GM19395 (cell line): ENCODE measurements around the gene TENT5D.
"Not testable (repeated sequence)": the region's sequence is repeated elsewhere in the genome, so short reads cannot be mapped to it uniquely, and the experiment has no call there.

ENCODE experiments used
- ATAC-seq: cut with Tn5 transposase; IDR thresholded peaks from one replicate; pipeline ENCODE4 v1.9.1; 2021; ENCODE audit warnings: mild to moderate bottlenecking, moderate library complexity; ENCODE audit not compliant: unreplicated experiment

TENT5D gene

DNA sequence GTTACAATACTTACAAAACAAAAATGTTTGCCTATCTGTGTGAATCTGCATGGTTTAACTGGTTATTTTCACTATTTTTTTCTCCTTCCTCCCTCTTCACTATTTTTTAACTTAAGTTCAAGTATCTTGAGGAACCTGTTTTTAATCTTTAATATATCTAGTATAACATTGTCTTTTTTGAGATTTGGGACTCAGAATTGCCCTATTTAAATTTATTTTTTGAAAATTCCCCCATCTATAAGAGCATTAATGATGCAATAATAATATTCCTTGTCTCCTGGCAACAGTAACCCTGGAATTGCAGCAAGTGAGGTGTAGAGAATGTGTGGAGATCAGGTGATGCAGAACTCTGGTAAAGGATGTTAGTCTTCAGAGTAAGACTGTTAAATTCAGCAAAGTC lies at the start of gene TENT5D:
Gene TENT5D (plus strand): TSS at position 301 of the 400 bp plus-strand sequence. CDS start 22,093 bp downstream, outside the sequence.
- no peak for ATAC-seq

DNA sequence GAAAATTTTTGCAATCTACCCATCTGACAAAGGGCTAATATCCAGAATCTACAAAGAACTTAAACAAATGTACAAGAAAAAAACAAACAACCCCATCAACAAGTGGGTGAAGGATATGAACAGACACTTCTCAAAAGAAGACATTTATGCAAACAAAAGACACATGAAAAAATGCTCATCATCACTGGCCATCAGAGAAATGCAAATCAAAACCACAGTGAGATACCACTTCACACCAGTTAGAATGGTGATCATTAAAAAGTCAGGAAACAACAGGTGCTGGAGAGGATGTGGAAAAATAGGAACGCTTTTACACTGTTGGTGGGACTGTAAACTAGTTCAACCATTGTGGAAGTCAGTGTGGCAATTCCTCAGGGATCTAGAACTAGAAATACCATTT lies 34.6 kb upstream of the TENT5D start:
- not testable (repeated sequence) for ATAC-seq

DNA sequence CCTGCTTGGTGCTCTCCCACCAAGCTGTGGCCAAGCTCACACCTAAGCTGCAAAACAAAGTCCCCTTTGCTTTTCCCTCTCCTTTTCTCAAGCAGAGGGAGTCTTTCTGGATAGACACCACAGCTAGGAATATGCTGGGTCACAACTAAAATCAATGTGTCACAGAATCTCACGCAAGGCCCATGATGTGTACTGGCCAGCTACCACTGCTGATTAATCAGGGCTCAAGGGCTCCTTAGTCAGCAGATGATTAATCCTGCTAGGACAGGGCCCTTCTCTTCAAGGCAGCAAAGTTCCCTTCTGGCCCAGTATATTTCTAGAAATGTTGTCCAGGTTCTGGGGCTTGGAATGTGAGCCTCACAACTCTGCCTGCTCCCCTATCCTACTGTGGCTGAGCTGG lies 32.0 kb upstream of the TENT5D start:
- no peak for ATAC-seq

DNA sequence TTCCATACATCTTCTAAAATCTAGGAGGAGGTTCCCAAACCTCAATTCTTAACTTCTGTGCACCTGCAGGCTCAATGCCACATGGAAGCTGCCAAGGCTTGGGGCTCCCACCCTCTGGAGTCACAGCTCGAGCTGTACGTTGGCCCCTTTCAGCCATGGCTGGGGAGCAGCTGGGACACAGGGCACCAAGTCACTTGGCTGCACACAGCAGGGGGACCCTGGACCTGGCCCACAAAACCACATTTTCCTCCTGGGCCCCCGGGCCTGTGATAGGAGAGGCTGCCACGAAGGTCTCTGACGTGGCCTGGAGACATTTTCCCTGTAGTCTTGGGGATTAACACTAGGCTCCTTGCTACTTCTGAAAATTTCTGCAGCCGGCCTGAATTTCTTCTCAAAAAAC lies 8.2 kb upstream of the TENT5D start:
- no peak for ATAC-seq

DNA sequence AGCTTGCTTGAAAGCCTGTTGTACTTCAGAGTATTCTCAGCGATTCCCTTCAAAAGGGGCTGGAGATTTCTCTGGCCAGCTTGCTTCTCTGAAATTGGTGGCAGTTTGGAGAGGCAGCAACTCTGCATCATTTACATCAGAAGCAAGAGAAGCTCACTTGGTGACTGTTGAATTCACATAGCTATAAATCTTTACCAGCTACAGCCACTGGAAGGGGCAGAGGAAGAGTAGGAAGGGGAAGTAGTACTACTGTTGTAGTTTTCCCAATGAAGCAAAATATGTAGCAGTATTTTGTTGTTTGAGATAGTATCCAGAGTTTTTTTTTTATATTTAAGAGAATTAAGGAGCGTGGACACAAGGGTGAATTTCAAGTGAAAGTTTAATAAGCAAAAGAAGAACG lies 2.8 kb downstream of the TENT5D start:
- ATAC-seq, result no peak

DNA sequence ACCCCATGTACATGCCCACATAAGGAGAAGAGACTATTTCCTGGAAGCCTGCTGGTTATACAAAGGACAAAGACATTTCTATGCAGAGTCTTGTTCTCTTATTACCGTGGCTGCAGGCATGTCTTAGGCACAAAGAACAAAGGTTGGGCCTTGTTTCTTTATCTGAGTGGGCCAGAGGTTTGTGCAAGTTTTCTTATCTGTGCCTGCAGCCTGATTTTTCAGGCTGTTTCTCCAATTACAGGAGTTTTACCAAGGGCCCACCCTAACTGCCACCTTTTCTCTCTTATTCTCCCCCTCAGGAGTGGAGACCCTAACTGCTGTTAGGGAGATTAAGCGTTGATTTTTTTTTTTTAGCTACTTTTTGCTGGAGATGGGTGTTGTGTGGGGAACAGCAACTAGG lies 3.5 kb downstream of the TENT5D start:
- no peak for ATAC-seq

DNA sequence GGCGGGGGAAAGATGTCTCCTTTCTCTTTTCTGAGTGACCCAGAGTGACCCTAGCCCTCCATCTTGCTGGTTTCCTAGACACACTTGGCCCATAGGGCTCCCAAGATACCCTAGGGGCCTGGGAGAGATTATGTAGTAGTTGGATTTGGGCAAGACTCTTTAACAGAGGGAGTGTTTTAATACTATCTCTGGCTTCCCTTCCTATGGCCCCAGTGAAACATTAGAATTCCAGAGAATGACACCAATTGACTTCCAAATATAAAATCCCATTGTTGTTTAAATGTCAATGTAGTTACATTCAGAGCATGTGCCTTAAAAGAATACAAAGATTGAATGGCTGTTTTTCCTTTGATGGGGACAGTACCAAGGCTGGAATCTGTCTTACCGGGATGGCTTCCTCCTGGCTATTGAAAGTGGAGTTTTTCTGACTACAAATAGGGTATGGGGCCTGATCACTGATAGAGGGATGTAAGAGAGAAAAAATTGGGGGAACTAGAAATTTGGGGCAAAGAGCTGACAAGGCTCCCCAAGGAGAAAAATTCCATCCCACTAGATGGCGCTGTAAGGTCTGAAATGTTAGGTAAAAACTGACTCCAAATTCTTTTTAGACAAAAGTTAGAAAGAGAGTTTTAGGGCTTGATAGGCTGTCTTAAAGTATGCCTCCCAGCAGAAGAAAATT lies 10.7 kb downstream of the TENT5D start:
- ATAC-seq, result no peak

DNA sequence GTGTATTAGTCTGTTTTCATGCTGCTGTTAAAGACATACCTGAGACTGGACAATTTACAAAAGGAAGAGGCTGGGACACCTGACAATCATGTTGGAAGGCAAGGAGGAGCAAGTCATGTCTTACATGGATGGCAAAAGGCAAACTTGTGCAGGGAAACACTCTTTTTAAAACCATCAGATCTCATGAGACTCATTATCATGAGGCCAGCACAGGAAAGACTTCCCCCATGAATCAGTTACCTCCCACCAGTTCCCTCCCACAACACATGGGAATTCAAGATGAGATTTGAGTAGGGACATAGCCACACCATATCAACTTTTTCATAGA lies 11.2 kb downstream of the TENT5D start:
- no peak for ATAC-seq

DNA sequence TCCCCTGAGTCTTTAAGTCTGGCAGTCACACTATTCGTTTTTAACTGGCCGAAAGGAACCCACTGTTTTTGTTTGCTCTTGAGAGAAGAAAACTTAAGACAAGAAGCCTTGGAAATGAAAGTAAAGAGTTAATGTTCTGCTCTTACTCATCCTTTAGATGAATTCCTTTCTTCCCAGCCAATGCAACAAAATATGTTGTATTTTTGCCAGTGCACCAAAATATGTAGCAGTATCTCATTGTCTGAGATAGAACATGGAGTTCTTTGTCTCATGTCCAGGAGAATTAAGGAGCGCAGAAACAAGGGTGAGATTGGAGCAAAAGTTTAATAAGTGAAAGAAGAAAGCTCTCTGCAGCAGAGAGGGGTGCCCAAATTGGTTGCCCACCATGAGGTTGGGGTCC lies 12.2 kb downstream of the TENT5D start:
- no peak for ATAC-seq

DNA sequence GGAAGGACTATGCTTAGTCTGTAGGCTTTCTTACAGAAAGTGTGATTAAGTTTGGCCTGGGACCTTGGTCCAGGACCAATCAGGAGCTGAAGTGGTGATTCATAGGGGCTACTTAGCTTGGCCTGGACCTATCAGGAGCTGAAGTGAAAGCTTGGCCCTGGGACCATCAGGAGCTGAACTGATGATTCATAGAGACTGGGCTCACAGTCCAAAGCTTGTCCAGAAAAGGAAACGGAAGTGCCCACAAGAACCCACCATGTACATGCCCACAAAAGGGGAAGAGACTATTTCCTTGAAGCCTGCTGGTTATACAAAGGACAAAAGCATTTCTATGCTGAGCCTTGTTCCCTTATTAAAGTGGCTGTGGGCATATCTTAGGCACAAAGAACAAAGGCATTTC lies 12.6 kb downstream of the TENT5D start:
- no peak for ATAC-seq

DNA sequence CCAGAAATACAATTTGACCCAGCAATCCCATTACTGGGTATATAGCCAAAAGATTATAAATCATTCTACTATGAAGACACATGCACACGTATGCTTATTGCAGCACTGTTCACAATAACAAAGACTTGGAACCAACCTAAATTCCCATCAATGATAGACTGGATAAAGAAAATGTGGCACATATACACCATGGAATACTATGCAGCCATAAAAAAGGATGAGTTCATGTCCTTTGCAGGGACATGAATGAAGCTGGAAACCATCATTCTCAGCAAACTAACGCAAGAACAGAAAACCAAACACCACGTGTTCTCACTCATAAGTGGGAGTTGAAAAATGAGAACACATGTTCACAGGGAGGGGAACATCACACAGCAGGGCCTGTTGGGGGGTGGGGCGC lies 47.9 kb downstream of the TENT5D start:
- ATAC-seq, result not testable (repeated sequence)

DNA sequence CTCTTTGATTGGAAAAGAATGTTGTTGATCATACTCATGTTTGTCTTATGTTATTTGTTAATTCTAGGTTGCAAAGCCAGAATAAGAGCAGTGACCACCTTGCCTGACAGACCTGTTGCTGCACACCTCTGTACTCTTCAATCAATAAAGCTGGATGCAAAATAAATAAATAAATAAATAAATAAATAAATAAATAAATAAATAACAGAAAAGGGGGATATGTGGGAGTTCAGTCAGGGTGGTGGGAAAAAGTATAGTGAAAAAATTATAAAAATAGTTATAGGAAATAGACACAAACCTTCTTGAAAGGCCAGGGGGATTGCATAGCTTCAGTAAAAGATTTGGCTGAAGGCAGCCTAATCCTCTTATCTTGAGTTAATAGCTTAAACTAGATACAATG lies 51.3 kb downstream of the TENT5D start:
- ATAC-seq, result no peak

DNA sequence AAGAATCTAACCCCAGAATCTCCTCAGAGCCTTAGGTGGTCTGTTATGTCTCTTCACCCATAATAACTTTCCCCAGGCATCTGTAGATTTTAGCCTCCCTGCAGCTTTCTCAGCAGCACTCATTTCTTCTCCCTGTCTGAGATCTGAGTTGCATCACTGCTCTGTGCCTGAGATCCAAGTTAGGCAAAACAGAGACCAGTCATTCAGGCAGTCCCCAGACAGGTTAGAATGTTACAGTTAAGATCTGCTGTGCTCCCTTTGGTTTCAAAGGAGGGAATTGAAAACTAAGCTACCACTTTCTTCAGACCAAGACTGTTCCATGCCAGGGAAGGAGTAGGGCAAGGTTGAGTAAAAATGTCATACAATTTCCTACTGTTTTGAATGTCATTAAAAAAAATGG lies 65.3 kb downstream of the TENT5D start:
- no peak for ATAC-seq

DNA sequence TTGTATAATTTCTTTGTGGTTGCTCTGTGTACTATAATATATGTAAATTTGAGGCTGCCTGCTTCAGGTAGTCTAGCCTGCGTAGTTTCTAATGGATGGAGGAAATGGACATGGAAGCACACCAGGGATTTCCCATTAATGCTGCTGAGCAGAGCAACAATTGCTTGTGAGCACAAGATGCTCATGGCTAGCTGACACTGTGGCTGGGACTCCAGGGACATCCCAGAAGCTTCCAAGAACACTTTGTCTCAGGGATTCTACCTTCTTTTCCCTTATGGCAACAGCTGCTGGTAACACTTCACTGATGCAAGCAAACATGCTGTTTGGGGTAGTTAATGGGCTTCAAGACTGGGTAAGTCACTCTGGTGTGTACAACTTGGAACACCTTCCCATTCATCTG lies 66.1 kb downstream of the TENT5D start:
- no peak for ATAC-seq

DNA sequence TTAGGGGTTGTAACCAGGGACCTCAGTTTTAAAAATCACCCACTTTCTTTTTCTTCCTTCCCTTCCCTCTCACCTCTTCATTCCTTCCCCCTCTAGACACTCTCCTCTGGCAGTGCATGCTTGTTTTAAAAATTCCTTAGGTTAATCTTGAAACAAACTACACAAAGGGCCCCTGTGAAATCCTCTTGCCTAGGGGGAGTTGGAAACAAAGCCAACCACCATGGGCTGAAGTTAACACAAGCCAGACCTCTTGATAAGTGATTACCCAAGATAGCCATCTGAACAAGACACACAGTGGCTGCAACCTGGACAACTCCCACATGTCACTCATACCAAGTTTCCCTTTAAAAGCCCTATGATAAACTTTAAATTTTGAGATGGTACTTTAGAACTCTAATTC lies 68.9 kb downstream of the TENT5D start:
- ATAC-seq, result no peak
